Measurements from ENCODE around the gene STAT1. TPM values are rescaled to one million over a fixed set of nuclear protein-coding genes. Genes with fewer than 3 reads are reported as not detected.
"Not testable (repeated sequence)": the region's sequence is repeated elsewhere in the genome, so short reads cannot be mapped to it uniquely, and the experiment has no call there.

The STAT1 gene
- total RNA-seq, 3 donors from 2014 or later (not counting 1 experiment from before 2014, with no cell fraction given), result 49.1 to 91.6 (median 86.2) TPM

- H3K27ac Mint-ChIP-seq, result peak overlapping the region; percentile 58 to 84
- 82% methylated on average over 2 of the region's 2 CpGs for WGBS (ENCODE audit: insufficient coverage)
- Histone ChIP-seq H3K9me3 (ENCODE audit: control insufficient read depth, insufficient read depth, low read length) (no peaks in the 10 kb centered on the region), H3K27ac (ENCODE audit: low read length) (no peak overlapping the region), H3K36me3 (ENCODE audit: control insufficient read depth, insufficient read depth, low read length) (peaks cover 52% of the 10 kb centered on the region), H3K27me3 (ENCODE audit: control insufficient read depth, insufficient read depth, low read length) (no peaks in the 10 kb centered on the region), H3K4me3 (ENCODE audit: low read length) (no peak overlapping the region), H3K4me1 (ENCODE audit: control insufficient read depth, insufficient read depth, low read length) (peaks cover 4% of the 10 kb centered on the region)
- peaks cover 20 to 39% of the 10 kb centered on the region in 2 donors for H3K4me1 Mint-ChIP-seq
- H3K4me3 Mint-ChIP-seq, result no peak overlapping the region
- H3K9me3 Mint-ChIP-seq, result no peaks in the 10 kb centered on the region
- TF ChIP-seq CTCF (IDR thresholded peaks at IDR 0.05), result no peak
- DNase-seq (no peak), ATAC-seq (no peak)
- peaks cover 14% of the 10 kb centered on the region for H3K36me3 Mint-ChIP-seq
- intact Hi-C loops (cut with micrococcal nuclease), result no loop called here
- H3K27me3 Mint-ChIP-seq (ENCODE audit: low read depth in 2 of 2), result no peaks in the 10 kb centered on the region
Observed at GRCh38 chr2:190961918-190962487, 52.0 kb downstream of the STAT1 start.

GRCh38 chr2:190961117-190961516 lies 52.9 kb downstream of the STAT1 start:
- H3K4me3 ChIP-seq (ENCODE audit: low read length); H3K27me3 Mint-ChIP-seq (ENCODE audit: low read depth in 2 of 2); H3K36me3 Mint-ChIP-seq; H3K4me3 Mint-ChIP-seq; DNase-seq; intact Hi-C loops (cut with micrococcal nuclease); H3K9me3 Mint-ChIP-seq; H3K27me3 ChIP-seq (ENCODE audit: control insufficient read depth, insufficient read depth, low read length); H3K4me1 ChIP-seq (ENCODE audit: control insufficient read depth, insufficient read depth, low read length); H3K9me3 ChIP-seq (ENCODE audit: control insufficient read depth, insufficient read depth, low read length); ATAC-seq; H3K27ac ChIP-seq (ENCODE audit: low read length): not testable (repeated sequence)
- Mint-ChIP-seq H3K27ac (peak overlapping the region; percentile 39 to 84), H3K4me1 (peaks cover 20 to 41% of the 10 kb centered on the region in 2 donors)
- WGBS (ENCODE audit: insufficient coverage), result 96% methylated on average over 5 of the region's 5 CpGs
- peaks cover 45% of the 10 kb centered on the region for H3K36me3 ChIP-seq (ENCODE audit: control insufficient read depth, insufficient read depth, low read length)

GRCh38 chr2:190959911-190960788 lies 53.8 kb downstream of the STAT1 start:
- intact Hi-C loops (cut with micrococcal nuclease), result no loop called here
- H3K36me3 Mint-ChIP-seq, result peaks cover 8% of the 10 kb centered on the region
- H3K4me3 ChIP-seq (ENCODE audit: low read length), result no peak overlapping the region
- H3K36me3 ChIP-seq (ENCODE audit: control insufficient read depth, insufficient read depth, low read length), result peaks cover 36% of the 10 kb centered on the region
- no peaks in the 10 kb centered on the region for H3K9me3 ChIP-seq (ENCODE audit: control insufficient read depth, insufficient read depth, low read length)
- peaks cover 4% of the 10 kb centered on the region for H3K4me1 ChIP-seq (ENCODE audit: control insufficient read depth, insufficient read depth, low read length)
- H3K27ac ChIP-seq (ENCODE audit: low read length), result no peak overlapping the region
- H3K4me1 Mint-ChIP-seq, result peaks cover 24 to 44% of the 10 kb centered on the region in 2 donors
- peak overlapping the region; percentile 39 to 84 for H3K27ac Mint-ChIP-seq
- DNase-seq (no peak), ATAC-seq (no peak)
- TF ChIP-seq CTCF (IDR thresholded peaks at IDR 0.05), result no peak
- no peaks in the 10 kb centered on the region for H3K9me3 Mint-ChIP-seq
- no peak overlapping the region for H3K4me3 Mint-ChIP-seq
- no peaks in the 10 kb centered on the region for H3K27me3 ChIP-seq (ENCODE audit: control insufficient read depth, insufficient read depth, low read length)
- WGBS (ENCODE audit: insufficient coverage), result 92% methylated on average over 3 of the region's 5 CpGs
- no peaks in the 10 kb centered on the region for H3K27me3 Mint-ChIP-seq (ENCODE audit: low read depth in 2 of 2)

GRCh38 chr2:190953257-190953656 lies 60.7 kb downstream of the STAT1 start:
- Histone ChIP-seq H3K4me3 (ENCODE audit: low read length) (no peak overlapping the region), H3K4me1 (ENCODE audit: control insufficient read depth, insufficient read depth, low read length) (peaks cover 3% of the 10 kb centered on the region), H3K9me3 (ENCODE audit: control insufficient read depth, insufficient read depth, low read length) (no peaks in the 10 kb centered on the region), H3K36me3 (ENCODE audit: control insufficient read depth, insufficient read depth, low read length) (no peaks in the 10 kb centered on the region), H3K27ac (ENCODE audit: low read length) (no peak overlapping the region), H3K27me3 (ENCODE audit: control insufficient read depth, insufficient read depth, low read length) (no peaks in the 10 kb centered on the region)
- no peaks in the 10 kb centered on the region for H3K36me3 Mint-ChIP-seq
- H3K27me3 Mint-ChIP-seq (ENCODE audit: low read depth in 2 of 2), result no peaks in the 10 kb centered on the region
- ATAC-seq (no peak), DNase-seq (no peak)
- H3K4me3 Mint-ChIP-seq, result no peak overlapping the region
- WGBS (ENCODE audit: insufficient coverage), result 96% methylated on average over 4 of the region's 4 CpGs
- no peak for TF ChIP-seq CTCF (IDR thresholded peaks at IDR 0.05)
- H3K27ac Mint-ChIP-seq, result no peak overlapping the region
- peaks cover 7 to 16% of the 10 kb centered on the region in 2 donors for H3K4me1 Mint-ChIP-seq
- no peaks in the 10 kb centered on the region for H3K9me3 Mint-ChIP-seq
- intact Hi-C loops (cut with micrococcal nuclease), result no loop called here

Data from natural killer cell (primary cell).